Measurements from ENCODE around the gene TAMALIN. TPM values are rescaled to one million over a fixed set of nuclear protein-coding genes. Genes with fewer than 3 reads are reported as not detected.

TAMALIN gene
- total RNA-seq, 4 donors from 2014 or later, result 19.0 to 67.9 (median 29.5) TPM

DNA sequence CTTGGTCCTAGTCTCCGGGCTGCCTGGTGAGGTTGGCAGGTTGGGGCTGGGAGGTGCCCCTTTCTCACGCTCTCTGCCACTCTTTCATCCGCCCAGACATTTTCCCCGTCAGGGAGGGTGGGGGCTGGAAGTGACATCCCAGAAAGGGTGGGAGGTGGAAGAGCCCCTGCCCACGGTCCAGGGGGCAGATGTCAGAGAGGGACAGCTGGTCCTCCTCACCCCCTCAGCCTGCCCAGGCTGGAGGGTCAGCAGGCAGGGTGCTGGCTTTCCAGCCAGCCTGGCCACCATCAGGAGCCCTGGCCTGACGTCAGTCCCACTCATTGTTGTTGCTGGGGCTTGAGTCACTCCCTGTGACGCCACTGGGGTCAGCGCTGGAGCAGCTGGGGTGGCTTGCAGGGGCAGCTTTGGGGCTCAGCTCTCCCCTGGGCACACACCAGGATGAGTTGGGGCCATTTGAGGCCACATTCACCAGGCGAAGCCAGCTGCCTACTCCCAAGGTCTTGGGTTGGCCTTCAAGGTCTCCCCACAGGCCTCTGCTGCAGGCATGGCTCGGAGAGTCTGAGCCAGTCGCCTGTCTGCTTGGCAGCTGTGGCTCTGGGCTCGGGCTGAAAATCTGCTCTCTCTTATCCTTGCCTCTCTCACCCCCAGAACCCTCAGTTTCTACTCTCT, 57.4 kb downstream of the TAMALIN start:
- DNase-seq (ENCODE audit: low spot score) (no peak), ATAC-seq (ENCODE audit: low FRiP score) (no peak)
- TF ChIP-seq, protein P1, sequence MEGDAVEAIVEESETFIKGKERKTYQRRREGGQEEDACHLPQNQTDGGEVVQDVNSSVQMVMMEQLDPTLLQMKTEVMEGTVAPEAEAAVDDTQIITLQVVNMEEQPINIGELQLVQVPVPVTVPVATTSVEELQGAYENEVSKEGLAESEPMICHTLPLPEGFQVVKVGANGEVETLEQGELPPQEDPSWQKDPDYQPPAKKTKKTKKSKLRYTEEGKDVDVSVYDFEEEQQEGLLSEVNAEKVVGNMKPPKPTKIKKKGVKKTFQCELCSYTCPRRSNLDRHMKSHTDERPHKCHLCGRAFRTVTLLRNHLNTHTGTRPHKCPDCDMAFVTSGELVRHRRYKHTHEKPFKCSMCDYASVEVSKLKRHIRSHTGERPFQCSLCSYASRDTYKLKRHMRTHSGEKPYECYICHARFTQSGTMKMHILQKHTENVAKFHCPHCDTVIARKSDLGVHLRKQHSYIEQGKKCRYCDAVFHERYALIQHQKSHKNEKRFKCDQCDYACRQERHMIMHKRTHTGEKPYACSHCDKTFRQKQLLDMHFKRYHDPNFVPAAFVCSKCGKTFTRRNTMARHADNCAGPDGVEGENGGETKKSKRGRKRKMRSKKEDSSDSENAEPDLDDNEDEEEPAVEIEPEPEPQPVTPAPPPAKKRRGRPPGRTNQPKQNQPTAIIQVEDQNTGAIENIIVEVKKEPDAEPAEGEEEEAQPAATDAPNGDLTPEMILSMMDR (IDR thresholded peaks at IDR 0.05), result no peak

Small RNA genes within 50 kb of the gene (small RNA-seq; reads per million reads assigned to genes)
- gene RNU6-574P, result not detected

Other genes with a start within 250 kb of the TAMALIN start
- gene FIGNL2, start 158.2 kb upstream of the TAMALIN start, total RNA-seq, result under 1 TPM in 3 of 4 donors, not detected in 1; 0.24 to 0.63 (median 0.63) TPM
- not detected for gene ANKRD33, start 118.8 kb upstream of the TAMALIN start, total RNA-seq
- gene ACVRL1, start 99.4 kb upstream of the TAMALIN start, total RNA-seq, result 100 to 1,000 TPM in 3 of 4 donors, 10 to 100 TPM in 1; 69.3 to 593 (median 113) TPM
- 10 to 100 TPM; 15.9 to 42.2 (median 20.5) TPM for gene ACVR1B, start 55.2 kb upstream of the TAMALIN start, total RNA-seq
- gene NR4A1, start 44.5 kb downstream of the TAMALIN start, total RNA-seq, result 1,000 to 10,000 TPM in 1 of 4 donors, 100 to 1,000 TPM in 2, 10 to 100 TPM in 1; 74.9 to 1,106 (median 350) TPM
- gene ATG101, start 63.0 kb downstream of the TAMALIN start, total RNA-seq, result 10 to 100 TPM; 33.6 to 65.5 (median 52.6) TPM
- gene SMIM41, start 72.8 kb downstream of the TAMALIN start, total RNA-seq, result 1 to 10 TPM in 3 of 4 donors, not detected in 1; 1.1 to 1.9 (median 1.1) TPM
- gene KRT80, start 185.1 kb downstream of the TAMALIN start, total RNA-seq, result 1 to 10 TPM in 1 of 4 donors, under 1 TPM in 2, not detected in 1; 0.37 to 5.5 (median 0.75) TPM
- gene KRT7, start 226.3 kb downstream of the TAMALIN start, total RNA-seq, result 100 to 1,000 TPM in 3 of 4 donors, 1 to 10 TPM in 1; 2.5 to 248 (median 111) TPM